ENCODE data around the gene ALKBH5.

Gene ALKBH5

GRCh38 chr17:18217412-18218015 is 33.9 kb downstream of the ALKBH5 start:
- H3K18ac ChIP-seq (ENCODE audit: low read depth in 1 of 2, low read length in 2 of 2) = no peak overlapping the region
- H2AFZ ChIP-seq (ENCODE audit: low read depth, low read length) = no peak overlapping the region
- peak; percentile 67 for DNase-seq
- H2BK5ac ChIP-seq (ENCODE audit: low read depth, low read length, poor library complexity, severe bottlenecking) = no peak overlapping the region
- no peak overlapping the region for H3K23ac ChIP-seq (ENCODE audit: low read length in 2 of 2)
- peaks cover 18% of the 10 kb centered on the region for H3K4me1 ChIP-seq (ENCODE audit: control insufficient read depth, insufficient read depth, low read depth, low read length)
- WGBS = 6% methylated on average over 5 of the region's 6 CpGs
- H2BK120ac ChIP-seq (ENCODE audit: low read depth, low read length) = no peak overlapping the region
- H3K36me3 ChIP-seq (ENCODE audit: control insufficient read depth in 1 of 2, insufficient read depth in 2 of 2, low read depth in 1 of 2, low read length in 2 of 2) = no peaks in the 10 kb centered on the region
- no peak overlapping the region for H3K4me3 ChIP-seq (ENCODE audit: insufficient read depth in 1 of 2, low read depth in 1 of 2, low read length in 2 of 2)
- H3K9me3 ChIP-seq (ENCODE audit: control insufficient read depth, low read length) = no peaks in the 10 kb centered on the region
- no peak overlapping the region for H4K8ac ChIP-seq (ENCODE audit: low read length)
- H3K79me1 ChIP-seq (replicated peaks; ENCODE audit: low read length, poor library complexity, severe bottlenecking) = peaks cover 2% of the 10 kb centered on the region
- no peak overlapping the region for H4K91ac ChIP-seq (ENCODE audit: low read length)
- H3K4ac ChIP-seq (ENCODE audit: low read depth in 1 of 2, low read length in 2 of 2) = no peak overlapping the region
- peak overlapping the region; percentile 48 for H3K9ac ChIP-seq (ENCODE audit: low read length)
- no peak overlapping the region for H2AK5ac ChIP-seq (ENCODE audit: low read length, severe bottlenecking)
- H3K27ac ChIP-seq (ENCODE audit: low read length, poor library complexity, severe bottlenecking) = no peak overlapping the region
- H3K14ac ChIP-seq (ENCODE audit: low read length in 2 of 2) = no peak overlapping the region
- no peak overlapping the region for H2BK15ac ChIP-seq (ENCODE audit: low read depth, poor library complexity, severe bottlenecking)
- no peak overlapping the region for H2BK12ac ChIP-seq (ENCODE audit: low read length in 2 of 2)
- no peaks in the 10 kb centered on the region for H3K27me3 ChIP-seq (ENCODE audit: control insufficient read depth in 1 of 2, insufficient read depth in 1 of 2, low read length in 2 of 2)
- no peak overlapping the region for H3K4me2 ChIP-seq (ENCODE audit: low read length, poor library complexity, severe bottlenecking)

GRCh38 chr17:18218756-18219415 is 35.3 kb downstream of the ALKBH5 start:
- no peak overlapping the region for H2BK120ac ChIP-seq (ENCODE audit: low read depth, low read length)

GRCh38 chr17:18224053-18224386 is 40.4 kb downstream of the ALKBH5 start:
- no peaks in the 10 kb centered on the region for H3K36me3 ChIP-seq (ENCODE audit: control insufficient read depth in 1 of 2, insufficient read depth in 2 of 2, low read depth in 1 of 2, low read length in 2 of 2)
- H2BK15ac ChIP-seq (ENCODE audit: low read depth, poor library complexity, severe bottlenecking) = peak overlapping the region; percentile 82
- peak overlapping the region; percentile 90 for H3K9ac ChIP-seq (ENCODE audit: low read length)
- peaks cover 22% of the 10 kb centered on the region for H3K79me1 ChIP-seq (replicated peaks; ENCODE audit: low read length, poor library complexity, severe bottlenecking)
- H3K14ac ChIP-seq (ENCODE audit: low read length in 2 of 2) = no peak overlapping the region
- no peak overlapping the region for H3K23ac ChIP-seq (ENCODE audit: low read length in 2 of 2)
- peak overlapping the region; percentile 72 to 83 for H3K18ac ChIP-seq (ENCODE audit: low read depth in 1 of 2, low read length in 2 of 2)
- H3K4me3 ChIP-seq (ENCODE audit: insufficient read depth in 1 of 2, low read depth in 1 of 2, low read length in 2 of 2) = peak overlapping the region in 1 of 2 experiments; percentile 70
- H2AFZ ChIP-seq (ENCODE audit: low read depth, low read length) = no peak overlapping the region
- WGBS = 77% methylated on average over 4 of the region's 4 CpGs
- H3K27ac ChIP-seq (ENCODE audit: low read length, poor library complexity, severe bottlenecking) = no peak overlapping the region
- H4K91ac ChIP-seq (ENCODE audit: low read length) = peak overlapping the region; percentile 88
- H2BK5ac ChIP-seq (ENCODE audit: low read depth, low read length, poor library complexity, severe bottlenecking) = no peak overlapping the region
- peak overlapping the region; percentile 76 for H2BK120ac ChIP-seq (ENCODE audit: low read depth, low read length)
- H3K4me1 ChIP-seq (ENCODE audit: control insufficient read depth, insufficient read depth, low read depth, low read length) = peaks cover 34% of the 10 kb centered on the region
- H3K4ac ChIP-seq (ENCODE audit: low read depth in 1 of 2, low read length in 2 of 2) = peak overlapping the region; percentile 50 to 70
- DNase-seq = no peak
- no peak overlapping the region for H2AK5ac ChIP-seq (ENCODE audit: low read length, severe bottlenecking)
- no peaks in the 10 kb centered on the region for H3K27me3 ChIP-seq (ENCODE audit: control insufficient read depth in 1 of 2, insufficient read depth in 1 of 2, low read length in 2 of 2)
- no peak overlapping the region for H3K4me2 ChIP-seq (ENCODE audit: low read length, poor library complexity, severe bottlenecking)
- no peaks in the 10 kb centered on the region for H3K9me3 ChIP-seq (ENCODE audit: control insufficient read depth, low read length)
- H4K8ac ChIP-seq (ENCODE audit: low read length) = peak overlapping the region; percentile 99
- peak overlapping the region in 1 of 2 experiments; percentile 75 for H2BK12ac ChIP-seq (ENCODE audit: low read length in 2 of 2)

More at GRCh38 chr17:18218756-18219415, 35.3 kb downstream of the ALKBH5 start:
- H2BK5ac ChIP-seq (ENCODE audit: low read depth, low read length, poor library complexity, severe bottlenecking) = no peak overlapping the region
- H3K9ac ChIP-seq (ENCODE audit: low read length) = peak overlapping the region; percentile 48
- H3K9me3 ChIP-seq (ENCODE audit: control insufficient read depth, low read length) = no peaks in the 10 kb centered on the region
- H3K36me3 ChIP-seq (ENCODE audit: control insufficient read depth in 1 of 2, insufficient read depth in 2 of 2, low read depth in 1 of 2, low read length in 2 of 2) = no peaks in the 10 kb centered on the region
- no peak overlapping the region for H3K4ac ChIP-seq (ENCODE audit: low read depth in 1 of 2, low read length in 2 of 2)
- H2AFZ ChIP-seq (ENCODE audit: low read depth, low read length) = no peak overlapping the region
- peaks cover 18% of the 10 kb centered on the region for H3K4me1 ChIP-seq (ENCODE audit: control insufficient read depth, insufficient read depth, low read depth, low read length)
- H3K27ac ChIP-seq (ENCODE audit: low read length, poor library complexity, severe bottlenecking) = no peak overlapping the region
- no peak overlapping the region for H4K8ac ChIP-seq (ENCODE audit: low read length)
- H4K91ac ChIP-seq (ENCODE audit: low read length) = no peak overlapping the region
- H3K4me3 ChIP-seq (ENCODE audit: insufficient read depth in 1 of 2, low read depth in 1 of 2, low read length in 2 of 2) = peak overlapping the region in 1 of 2 experiments; percentile 47
- H2BK12ac ChIP-seq (ENCODE audit: low read length in 2 of 2) = no peak overlapping the region
- peaks cover 2% of the 10 kb centered on the region for H3K79me1 ChIP-seq (replicated peaks; ENCODE audit: low read length, poor library complexity, severe bottlenecking)
- peak; percentile 86 for DNase-seq
- H3K18ac ChIP-seq (ENCODE audit: low read depth in 1 of 2, low read length in 2 of 2) = no peak overlapping the region
- no peak overlapping the region for H2AK5ac ChIP-seq (ENCODE audit: low read length, severe bottlenecking)
- H3K27me3 ChIP-seq (ENCODE audit: control insufficient read depth in 1 of 2, insufficient read depth in 1 of 2, low read length in 2 of 2) = no peaks in the 10 kb centered on the region
- H3K23ac ChIP-seq (ENCODE audit: low read length in 2 of 2) = no peak overlapping the region
- no peak overlapping the region for H2BK15ac ChIP-seq (ENCODE audit: low read depth, poor library complexity, severe bottlenecking)
- 23% methylated on average over 4 of the region's 4 CpGs for WGBS
- no peak overlapping the region for H3K4me2 ChIP-seq (ENCODE audit: low read length, poor library complexity, severe bottlenecking)
- H3K14ac ChIP-seq (ENCODE audit: low read length in 2 of 2) = no peak overlapping the region

GRCh38 chr17:18224387-18225120 is 40.9 kb downstream of the ALKBH5 start:
- Histone ChIP-seq H3K9ac (ENCODE audit: low read length) (peak overlapping the region; percentile 90), H2BK15ac (ENCODE audit: low read depth, poor library complexity, severe bottlenecking) (peak overlapping the region; percentile 82), H3K79me1 (replicated peaks; ENCODE audit: low read length, poor library complexity, severe bottlenecking) (peaks cover 25% of the 10 kb centered on the region), H3K4me3 (ENCODE audit: insufficient read depth in 1 of 2, low read depth in 1 of 2, low read length in 2 of 2) (peak overlapping the region in 1 of 2 experiments; percentile 70), H3K18ac (ENCODE audit: low read depth in 1 of 2, low read length in 2 of 2) (peak overlapping the region; percentile 72 to 83), H3K23ac (ENCODE audit: low read length in 2 of 2) (peak overlapping the region in 1 of 2 experiments; percentile 43), H3K14ac (ENCODE audit: low read length in 2 of 2) (no peak overlapping the region), H3K9me3 (ENCODE audit: control insufficient read depth, low read length) (no peaks in the 10 kb centered on the region), H3K4me2 (ENCODE audit: low read length, poor library complexity, severe bottlenecking) (peak overlapping the region; percentile 86), H2AK5ac (ENCODE audit: low read length, severe bottlenecking) (no peak overlapping the region), H2AFZ (ENCODE audit: low read depth, low read length) (peak overlapping the region; percentile 73), H3K27ac (ENCODE audit: low read length, poor library complexity, severe bottlenecking) (peak overlapping the region; percentile 20), H3K36me3 (ENCODE audit: control insufficient read depth in 1 of 2, insufficient read depth in 2 of 2, low read depth in 1 of 2, low read length in 2 of 2) (no peaks in the 10 kb centered on the region), H4K91ac (ENCODE audit: low read length) (peak overlapping the region; percentile 88), H3K27me3 (ENCODE audit: control insufficient read depth in 1 of 2, insufficient read depth in 1 of 2, low read length in 2 of 2) (no peaks in the 10 kb centered on the region), H4K8ac (ENCODE audit: low read length) (peak overlapping the region; percentile 99), H3K4ac (ENCODE audit: low read depth in 1 of 2, low read length in 2 of 2) (peak overlapping the region; percentile 50 to 70), H3K4me1 (ENCODE audit: control insufficient read depth, insufficient read depth, low read depth, low read length) (peaks cover 30% of the 10 kb centered on the region), H2BK12ac (ENCODE audit: low read length in 2 of 2) (peak overlapping the region; percentile 28 to 75), H2BK120ac (ENCODE audit: low read depth, low read length) (peak overlapping the region; percentile 76), H2BK5ac (ENCODE audit: low read depth, low read length, poor library complexity, severe bottlenecking) (no peak overlapping the region)
- peak; percentile 50 for DNase-seq
- 20% methylated on average over 17 of the region's 23 CpGs for WGBS
